Measurements from ENCODE around the gene DSTN. TPM values are rescaled to one million over a fixed set of nuclear protein-coding genes. Genes with fewer than 3 reads are reported as not detected.

The DSTN gene
- total and polyA plus RNA-seq, 9 of the 15 experiments (the other 6 are each of a cell fraction or from before 2014, with no cell fraction given), result 25.7 to 88.3 (median 61.0) TPM

DNA sequence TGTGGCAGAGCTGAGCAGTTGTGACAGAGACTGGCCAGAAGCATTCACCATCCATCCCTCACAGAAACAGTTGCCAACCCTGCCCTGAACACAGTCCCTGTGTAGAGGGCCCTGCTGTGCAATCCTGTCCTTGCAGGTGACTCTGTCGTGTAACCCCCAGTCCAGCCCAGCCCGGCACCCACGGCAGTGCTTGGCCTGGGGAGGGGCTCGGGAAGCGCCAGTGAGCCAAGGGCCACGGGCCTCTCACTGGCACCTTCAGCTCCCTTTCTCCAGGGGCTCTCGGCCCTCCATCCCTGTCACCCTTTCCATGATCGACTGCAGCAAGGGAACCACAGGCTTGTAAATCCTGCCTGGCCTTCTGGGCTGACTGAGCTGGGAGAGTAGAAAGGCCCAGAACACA, 59.1 kb downstream of the DSTN start:
- intact Hi-C loops (cut with micrococcal nuclease), result no loop called here

More for the DNA sequence above, 59.1 kb downstream of the DSTN start:
- Histone ChIP-seq H3K27ac (ENCODE audit: extremely low read depth, low read depth, low read length) (no peak overlapping the region), H3K9me3 (replicated peaks; ENCODE audit: control insufficient read depth, insufficient read depth, low read depth, low read length) (no peaks in the 10 kb centered on the region), H3K4me3 (no peak overlapping the region), H3K9me1 (ENCODE audit: control insufficient read depth, insufficient read depth, low read length) (no peaks in the 10 kb centered on the region), H3K4me2 (ENCODE audit: insufficient read depth, low read length) (no peak overlapping the region), H2AFZ (ENCODE audit: low read depth, low read length) (no peak overlapping the region), H4K20me1 (replicated peaks; ENCODE audit: control insufficient read depth, insufficient read depth, low read length) (no peaks in the 10 kb centered on the region), H3K36me3 (ENCODE audit: control insufficient read depth, insufficient read depth, low read length) (peaks cover 23% of the 10 kb centered on the region; the same call in 2 of the 3 replicates), H3K27me3 (ENCODE audit: control insufficient read depth in 2 of 2, insufficient read depth in 2 of 2, low read length in 2 of 2) (no peaks in the 10 kb centered on the region), H3K4me1 (replicated peaks in 1 of 2; ENCODE audit: control insufficient read depth in 2 of 2, insufficient read depth in 2 of 2, low read length in 2 of 2) (no peaks in the 10 kb centered on the region), H3K9ac (ENCODE audit: insufficient read depth in 1 of 2, low read depth in 2 of 2, low read length in 2 of 2) (no peak overlapping the region), H3K79me2 (ENCODE audit: control insufficient read depth, insufficient read depth, low read length) (no peaks in the 10 kb centered on the region)
- 100% methylated on average over 1 of the region's 8 CpGs for whole genome bisulfite sequencing (ENCODE audit: insufficient coverage, low coverage, missing lambda C conversion rate)
- DNase-seq (ENCODE audit: extremely low read depth in 1 of 4, low spot score in 3 of 4) (no peak), FAIRE-seq (no peak), ATAC-seq (no peak)
- BruUV-seq (replicated peaks), result no TSS peak
- TF ChIP-seq KLF13 (tag; IDR thresholded peaks at IDR 0.05; ENCODE audit: borderline replicate concordance, low read depth) (no peak), ZNF75A (CRISPR knock-in tag; IDR thresholded peaks at IDR 0.05) (no peak), RBBP5 (IDR thresholded peaks at IDR 0.05; ENCODE audit: borderline replicate concordance, insufficient read depth, low read length, poor library complexity, severe bottlenecking) (no peak), NR2C2 (CRISPR knock-in tag; IDR thresholded peaks at IDR 0.05) (no peak), NR2C2 (tag; IDR thresholded peaks at IDR 0.05) (no peak), ZNF143 (CRISPR knock-in tag; IDR thresholded peaks at IDR 0.05) (no peak), EP400 (IDR thresholded peaks at IDR 0.05) (no peak), ELF4 (CRISPR knock-in tag; IDR thresholded peaks at IDR 0.05) (no peak), TRIM24 (IDR thresholded peaks at IDR 0.05) (no peak), SMC3 (conservative IDR thresholded peaks at IDR 0.05; ENCODE audit: insufficient read depth, low read depth, low read length) (no peak), ZC3H11A (IDR thresholded peaks at IDR 0.05; ENCODE audit: low read depth, low read length) (no peak), JUNB (CRISPR knock-in tag; conservative IDR thresholded peaks at IDR 0.05) (no peak), CREB5 (CRISPR knock-in tag; IDR thresholded peaks at IDR 0.05) (no peak), MCM7 (IDR thresholded peaks at IDR 0.05) (no peak)
- TF ChIP-seq, protein P1, sequence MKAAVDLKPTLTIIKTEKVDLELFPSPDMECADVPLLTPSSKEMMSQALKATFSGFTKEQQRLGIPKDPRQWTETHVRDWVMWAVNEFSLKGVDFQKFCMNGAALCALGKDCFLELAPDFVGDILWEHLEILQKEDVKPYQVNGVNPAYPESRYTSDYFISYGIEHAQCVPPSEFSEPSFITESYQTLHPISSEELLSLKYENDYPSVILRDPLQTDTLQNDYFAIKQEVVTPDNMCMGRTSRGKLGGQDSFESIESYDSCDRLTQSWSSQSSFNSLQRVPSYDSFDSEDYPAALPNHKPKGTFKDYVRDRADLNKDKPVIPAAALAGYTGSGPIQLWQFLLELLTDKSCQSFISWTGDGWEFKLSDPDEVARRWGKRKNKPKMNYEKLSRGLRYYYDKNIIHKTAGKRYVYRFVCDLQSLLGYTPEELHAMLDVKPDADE (conservative IDR thresholded peaks at IDR 0.05; ENCODE audit: control insufficient read depth, low read depth, low read length), result no peak
- in situ Hi-C loops (cut with MboI), result no loop called here
- ChIA-PET POLR2A (no interaction called here), CTCF (ENCODE audit: low intra/inter-chr PET ratio) (no interaction called here)
